ENCODE data around the gene EPC2.

DNA sequence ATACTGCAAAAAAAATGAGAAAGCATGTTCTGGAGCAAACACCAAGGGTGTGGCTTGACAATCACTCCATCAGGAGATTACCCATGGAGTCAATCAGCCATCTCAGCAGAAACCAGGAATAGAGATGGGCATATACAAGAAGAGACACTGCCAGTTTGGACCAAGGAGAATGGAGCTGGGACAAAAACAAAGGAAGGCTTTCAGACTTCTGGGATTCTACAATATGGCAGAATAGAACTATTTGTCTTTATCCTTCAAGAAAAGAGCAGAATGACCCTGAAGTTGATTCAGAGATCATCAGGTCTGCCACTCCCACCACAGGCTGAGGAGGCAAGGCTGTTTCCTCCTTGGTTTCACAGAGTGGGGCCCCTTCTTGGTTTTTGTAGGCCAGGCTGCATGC lies 182.2 kb downstream of the EPC2 start:
- TF ChIP-seq POLR2A (IDR thresholded peaks at IDR 0.05; ENCODE audit: low read depth, low read length) (no peak), TAF1 (IDR thresholded peaks at IDR 0.05; ENCODE audit: low read depth, low read length) (no peak), POU2F2 (IDR thresholded peaks at IDR 0.05; ENCODE audit: low read depth, low read length) (no peak)
